ENCODE measurements around the gene LUC7L3. TPM values are rescaled to one million over a fixed set of nuclear protein-coding genes. Genes with fewer than 3 reads are reported as not detected.

Gene LUC7L3
- total and polyA plus RNA-seq, 2 of the 13 experiments (the other 11 are each of a cell fraction or from before 2014, with no cell fraction given): 108 to 120 TPM

DNA sequence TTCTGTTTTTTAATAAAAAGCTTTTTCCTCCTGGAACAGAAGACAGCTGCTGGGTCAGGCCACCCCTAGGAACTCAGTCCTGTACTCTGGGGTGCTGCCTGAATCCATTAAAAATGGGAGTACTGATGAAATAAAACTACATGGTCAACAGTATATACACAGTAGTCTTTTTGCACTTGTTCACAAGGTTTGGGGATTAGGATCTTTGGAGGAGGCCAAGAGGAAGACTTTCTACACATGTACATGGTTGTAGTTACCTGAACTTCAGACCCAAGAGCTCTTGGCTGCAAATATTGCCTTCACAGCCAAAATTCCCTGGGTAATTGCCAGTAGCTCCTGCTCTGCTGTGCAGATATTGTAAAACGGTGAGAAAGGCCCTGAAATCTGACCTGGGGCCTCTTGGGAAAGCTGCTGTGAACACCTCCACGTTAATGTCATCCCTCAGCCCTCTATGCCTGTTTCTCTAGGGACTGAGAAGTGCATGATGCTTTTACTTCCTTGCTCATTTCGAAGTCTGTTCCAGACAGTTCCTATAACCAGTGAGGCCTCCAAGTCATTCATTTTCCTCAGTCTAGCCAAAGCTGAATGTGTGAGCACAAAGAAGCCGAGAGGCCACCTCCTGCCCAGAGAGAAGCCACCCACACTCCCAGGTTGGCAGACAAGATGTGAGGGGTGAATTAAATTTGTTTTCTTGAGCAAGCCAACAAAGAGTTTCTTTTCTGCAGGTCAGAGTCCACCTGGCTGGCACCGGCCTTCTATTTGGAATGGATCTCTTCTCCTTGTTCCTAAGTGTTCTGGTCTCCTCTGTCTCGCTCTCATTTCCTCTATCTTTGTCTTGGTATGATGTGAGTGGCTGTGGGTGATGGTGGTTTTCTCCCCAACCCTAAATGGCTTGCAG is 27.6 kb upstream of the LUC7L3 start (continued):
- TF ChIP-seq SPEN (CRISPR knock-in tag; IDR thresholded peaks at IDR 0.05; ENCODE audit: low read depth) (0 out of 2 replicates have a peak, but pooled peaks have one; percentile 7), ZNF121 (CRISPR knock-in tag; IDR thresholded peaks at IDR 0.05) (0 out of 2 replicates have a peak, but pooled peaks have one; percentile 4), ZBTB38 (CRISPR knock-in tag; IDR thresholded peaks at IDR 0.05) (no peak), ZFP82 (CRISPR knock-in tag; IDR thresholded peaks at IDR 0.05; ENCODE audit: borderline replicate concordance) (0 out of 2 replicates have a peak, but pooled peaks have one; percentile 33), ZNF547 (CRISPR knock-in tag; IDR thresholded peaks at IDR 0.05) (0 out of 2 replicates have a peak, but pooled peaks have one; percentile 12), ZNF672 (CRISPR knock-in tag; IDR thresholded peaks at IDR 0.05) (no peak), RBM22 (optimal IDR thresholded peaks at IDR 0.05; ENCODE audit: low read length) (peak; percentile 55), MAFK (conservative IDR thresholded peaks at IDR 0.05 in 1 of 2, IDR thresholded peaks at IDR 0.05 in 1 of 2; ENCODE audit: low read length in 2 of 2) (peak; percentile 36 to 48; a peak in 1 of 4 replicates), ZNF44 (CRISPR knock-in tag; IDR thresholded peaks at IDR 0.05) (peak; percentile 48; the same call in 1 of the 2 replicates), SMC3 (IDR thresholded peaks at IDR 0.05; ENCODE audit: low read length) (peak; percentile 36; the same call in 1 of the 2 replicates), EEA1 (CRISPR knock-in tag; IDR thresholded peaks at IDR 0.05; ENCODE audit: borderline replicate concordance) (no peak), MXD4 (CRISPR knock-in tag; IDR thresholded peaks at IDR 0.05) (0 out of 2 replicates have a peak, but pooled peaks have one; percentile 25), ZEB1 (IDR thresholded peaks at IDR 0.05; ENCODE audit: insufficient replicate concordance, low read depth) (peak; percentile 55), NR2F6 (IDR thresholded peaks at IDR 0.05) (peak; percentile 60), NR2F6 (CRISPR knock-in tag; IDR thresholded peaks at IDR 0.05) (no peak), TSC22D2 (CRISPR knock-in tag; IDR thresholded peaks at IDR 0.05; ENCODE audit: borderline replicate concordance) (0 out of 2 replicates have a peak, but pooled peaks have one; percentile 34), ZNF713 (CRISPR knock-in tag; IDR thresholded peaks at IDR 0.05) (0 out of 2 replicates have a peak, but pooled peaks have one; percentile 54)
- TF ChIP-seq, protein P1, sequence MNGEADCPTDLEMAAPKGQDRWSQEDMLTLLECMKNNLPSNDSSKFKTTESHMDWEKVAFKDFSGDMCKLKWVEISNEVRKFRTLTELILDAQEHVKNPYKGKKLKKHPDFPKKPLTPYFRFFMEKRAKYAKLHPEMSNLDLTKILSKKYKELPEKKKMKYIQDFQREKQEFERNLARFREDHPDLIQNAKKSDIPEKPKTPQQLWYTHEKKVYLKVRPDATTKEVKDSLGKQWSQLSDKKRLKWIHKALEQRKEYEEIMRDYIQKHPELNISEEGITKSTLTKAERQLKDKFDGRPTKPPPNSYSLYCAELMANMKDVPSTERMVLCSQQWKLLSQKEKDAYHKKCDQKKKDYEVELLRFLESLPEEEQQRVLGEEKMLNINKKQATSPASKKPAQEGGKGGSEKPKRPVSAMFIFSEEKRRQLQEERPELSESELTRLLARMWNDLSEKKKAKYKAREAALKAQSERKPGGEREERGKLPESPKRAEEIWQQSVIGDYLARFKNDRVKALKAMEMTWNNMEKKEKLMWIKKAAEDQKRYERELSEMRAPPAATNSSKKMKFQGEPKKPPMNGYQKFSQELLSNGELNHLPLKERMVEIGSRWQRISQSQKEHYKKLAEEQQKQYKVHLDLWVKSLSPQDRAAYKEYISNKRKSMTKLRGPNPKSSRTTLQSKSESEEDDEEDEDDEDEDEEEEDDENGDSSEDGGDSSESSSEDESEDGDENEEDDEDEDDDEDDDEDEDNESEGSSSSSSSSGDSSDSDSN (CRISPR knock-in tag; IDR thresholded peaks at IDR 0.05): no peak
- TF ChIP-seq, protein P2, sequence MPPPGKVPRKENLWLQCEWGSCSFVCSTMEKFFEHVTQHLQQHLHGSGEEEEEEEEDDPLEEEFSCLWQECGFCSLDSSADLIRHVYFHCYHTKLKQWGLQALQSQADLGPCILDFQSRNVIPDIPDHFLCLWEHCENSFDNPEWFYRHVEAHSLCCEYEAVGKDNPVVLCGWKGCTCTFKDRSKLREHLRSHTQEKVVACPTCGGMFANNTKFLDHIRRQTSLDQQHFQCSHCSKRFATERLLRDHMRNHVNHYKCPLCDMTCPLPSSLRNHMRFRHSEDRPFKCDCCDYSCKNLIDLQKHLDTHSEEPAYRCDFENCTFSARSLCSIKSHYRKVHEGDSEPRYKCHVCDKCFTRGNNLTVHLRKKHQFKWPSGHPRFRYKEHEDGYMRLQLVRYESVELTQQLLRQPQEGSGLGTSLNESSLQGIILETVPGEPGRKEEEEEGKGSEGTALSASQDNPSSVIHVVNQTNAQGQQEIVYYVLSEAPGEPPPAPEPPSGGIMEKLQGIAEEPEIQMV (CRISPR knock-in tag; IDR thresholded peaks at IDR 0.05; ENCODE audit: low read depth): peak; percentile 66; the same call in 1 of the 2 replicates
- TF ChIP-seq, protein P3, sequence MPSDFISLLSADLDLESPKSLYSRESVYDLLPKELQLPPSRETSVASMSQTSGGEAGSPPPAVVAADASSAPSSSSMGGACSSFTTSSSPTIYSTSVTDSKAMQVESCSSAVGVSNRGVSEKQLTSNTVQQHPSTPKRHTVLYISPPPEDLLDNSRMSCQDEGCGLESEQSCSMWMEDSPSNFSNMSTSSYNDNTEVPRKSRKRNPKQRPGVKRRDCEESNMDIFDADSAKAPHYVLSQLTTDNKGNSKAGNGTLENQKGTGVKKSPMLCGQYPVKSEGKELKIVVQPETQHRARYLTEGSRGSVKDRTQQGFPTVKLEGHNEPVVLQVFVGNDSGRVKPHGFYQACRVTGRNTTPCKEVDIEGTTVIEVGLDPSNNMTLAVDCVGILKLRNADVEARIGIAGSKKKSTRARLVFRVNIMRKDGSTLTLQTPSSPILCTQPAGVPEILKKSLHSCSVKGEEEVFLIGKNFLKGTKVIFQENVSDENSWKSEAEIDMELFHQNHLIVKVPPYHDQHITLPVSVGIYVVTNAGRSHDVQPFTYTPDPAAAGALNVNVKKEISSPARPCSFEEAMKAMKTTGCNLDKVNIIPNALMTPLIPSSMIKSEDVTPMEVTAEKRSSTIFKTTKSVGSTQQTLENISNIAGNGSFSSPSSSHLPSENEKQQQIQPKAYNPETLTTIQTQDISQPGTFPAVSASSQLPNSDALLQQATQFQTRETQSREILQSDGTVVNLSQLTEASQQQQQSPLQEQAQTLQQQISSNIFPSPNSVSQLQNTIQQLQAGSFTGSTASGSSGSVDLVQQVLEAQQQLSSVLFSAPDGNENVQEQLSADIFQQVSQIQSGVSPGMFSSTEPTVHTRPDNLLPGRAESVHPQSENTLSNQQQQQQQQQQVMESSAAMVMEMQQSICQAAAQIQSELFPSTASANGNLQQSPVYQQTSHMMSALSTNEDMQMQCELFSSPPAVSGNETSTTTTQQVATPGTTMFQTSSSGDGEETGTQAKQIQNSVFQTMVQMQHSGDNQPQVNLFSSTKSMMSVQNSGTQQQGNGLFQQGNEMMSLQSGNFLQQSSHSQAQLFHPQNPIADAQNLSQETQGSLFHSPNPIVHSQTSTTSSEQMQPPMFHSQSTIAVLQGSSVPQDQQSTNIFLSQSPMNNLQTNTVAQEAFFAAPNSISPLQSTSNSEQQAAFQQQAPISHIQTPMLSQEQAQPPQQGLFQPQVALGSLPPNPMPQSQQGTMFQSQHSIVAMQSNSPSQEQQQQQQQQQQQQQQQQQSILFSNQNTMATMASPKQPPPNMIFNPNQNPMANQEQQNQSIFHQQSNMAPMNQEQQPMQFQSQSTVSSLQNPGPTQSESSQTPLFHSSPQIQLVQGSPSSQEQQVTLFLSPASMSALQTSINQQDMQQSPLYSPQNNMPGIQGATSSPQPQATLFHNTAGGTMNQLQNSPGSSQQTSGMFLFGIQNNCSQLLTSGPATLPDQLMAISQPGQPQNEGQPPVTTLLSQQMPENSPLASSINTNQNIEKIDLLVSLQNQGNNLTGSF (CRISPR knock-in tag; IDR thresholded peaks at IDR 0.05): no peak
